ENCODE data around the gene NLRP8. TPM values are rescaled to one million over a fixed set of nuclear protein-coding genes. Genes with fewer than 3 reads are reported as not detected.

The NLRP8 gene
- total RNA-seq, 3 donors from 2014 or later, result 0.29 to 0.33 TPM; not detected in 1

DNA sequence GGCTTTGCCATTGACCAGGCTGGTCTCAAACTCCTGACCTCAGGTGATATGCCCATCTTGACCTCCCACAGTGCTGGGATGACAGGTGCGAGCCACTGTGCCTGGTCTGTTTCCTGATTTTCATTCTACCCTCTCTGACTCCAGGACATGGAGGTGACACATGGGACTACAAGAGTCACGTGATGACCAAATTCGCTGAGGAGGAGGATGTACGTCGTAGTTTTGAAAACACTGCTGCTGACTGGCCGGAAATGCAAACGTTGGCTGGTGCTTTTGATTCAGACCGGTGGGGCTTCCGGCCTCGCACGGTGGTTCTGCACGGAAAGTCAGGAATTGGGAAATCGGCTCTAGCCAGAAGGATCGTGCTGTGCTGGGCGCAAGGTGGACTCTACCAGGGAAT lies 79.1 kb downstream of the NLRP8 start:
- peaks cover 3 to 27% of the 10 kb centered on the region in 2 donors for H3K9me3 ChIP-seq
- H3K27ac ChIP-seq, result no peak overlapping the region
- no peaks in the 10 kb centered on the region for H3K4me1 ChIP-seq
- TF ChIP-seq POLR2A (IDR thresholded peaks at IDR 0.05), result no peak
- no peaks in the 10 kb centered on the region for H3K27me3 ChIP-seq
- no peak for DNase-seq (ENCODE audit: low spot score in 2 of 2)
- no peaks in the 10 kb centered on the region for H3K36me3 ChIP-seq
- H3K4me3 ChIP-seq, result no peak overlapping the region
- intact Hi-C loops (cut with DNase I; ENCODE audit: low total_unique reads), result no loop called here

Other genes with a start within 250 kb of the NLRP8 start
- not detected for gene NLRP9, start 209.4 kb upstream of the NLRP8 start, total RNA-seq
- gene RFPL4A, start 188.7 kb upstream of the NLRP8 start, total RNA-seq, result not detected
- gene RFPL4AL1, start 178.7 kb upstream of the NLRP8 start, total RNA-seq, result not detected
- under 1 TPM in 1 of 3 donors, not detected in 2; 0.33 TPM for gene NLRP11, start 115.8 kb upstream of the NLRP8 start, total RNA-seq
- gene NLRP4, start 111.3 kb upstream of the NLRP8 start, total RNA-seq, result not detected
- under 1 TPM in 2 of 3 donors, not detected in 1; 0.33 to 0.73 TPM for gene NLRP13, start 15.5 kb upstream of the NLRP8 start, total RNA-seq
- gene NLRP5, start 38.9 kb downstream of the NLRP8 start, total RNA-seq, result under 1 TPM in 2 of 3 donors, not detected in 1; 0.44 to 0.98 TPM
- gene ZNF787, start 173.5 kb downstream of the NLRP8 start, total RNA-seq, result 10 to 100 TPM; 10.2 to 11.1 (median 10.4) TPM
- gene ZNF444, start 193.5 kb downstream of the NLRP8 start, total RNA-seq, result 10 to 100 TPM; 13.9 to 38.5 (median 33.1) TPM
- gene GALP, start 228.2 kb downstream of the NLRP8 start, total RNA-seq, result not detected
- gene ZSCAN5B, start 250.0 kb downstream of the NLRP8 start, total RNA-seq, result not detected

Measured in breast epithelium (tissue), 4 donors.